GM23338 (cell line): ENCODE results near the gene TEDC1. TPM values are rescaled to one million over a fixed set of nuclear protein-coding genes. Genes with fewer than 3 reads are reported as not detected.

Experiments
- ATAC-seq: fragments of 200-7000 bp; cut with Tn5 transposase; 3 replicates; pipeline ENCODE4 v1.9.1; 2020
- DNase-seq: peaks from one replicate; pipeline ENCODE4 v3.0.0-alpha.2; 2015; ENCODE audit warnings: low spot score
- H2AFZ ChIP-seq: fragments of 200-600 bp; sonication (generic); 2 replicates; pipeline ENCODE4 v1.8.0; 2016; ENCODE audit warnings: antibody characterized with exemption, mild to moderate bottlenecking, moderate library complexity
- H3F3A ChIP-seq: fragments of 200-600 bp; sonication (generic); replicated peaks from 2 replicates; pipeline ENCODE4 v1.8.0; 2017; ENCODE audit warnings: antibody characterized with exemption, mixed run types, low read depth
- H3K27ac ChIP-seq: fragments of 200-600 bp; sonication (generic); 2 replicates; pipeline ENCODE4 v1.6.1; 2016; ENCODE audit warnings: low read depth
- H3K27me3 ChIP-seq: fragments of 200-600 bp; sonication (generic); 2 replicates; pipeline ENCODE4 v1.8.0; 2016; ENCODE audit warnings: mild to moderate bottlenecking, mixed run types, moderate library complexity; ENCODE audit not compliant: insufficient read depth
- H3K36me3 ChIP-seq: fragments of 200-600 bp; sonication (generic); 2 replicates; pipeline ENCODE4 v1.8.0; 2016; ENCODE audit warnings: mild to moderate bottlenecking; ENCODE audit not compliant: insufficient read depth
- H3K4me1 ChIP-seq: fragments of 200-600 bp; sonication (generic); 2 replicates; pipeline ENCODE4 v1.8.0; 2016; ENCODE audit warnings: mild to moderate bottlenecking, moderate library complexity; ENCODE audit not compliant: insufficient read depth
- H3K4me2 ChIP-seq: fragments of 200-600 bp; sonication (generic); 2 replicates; pipeline ENCODE4 v1.7.1; 2017; ENCODE audit warnings: mixed run types
- H3K4me3 ChIP-seq: fragments of 200-600 bp; sonication (generic); 2 replicates; pipeline ENCODE4 v1.6.1; 2016; ENCODE audit warnings: mixed run types
- H3K79me2 ChIP-seq: fragments of 200-600 bp; sonication (generic); replicated peaks from 2 replicates; pipeline ENCODE4 v1.8.0; 2017; ENCODE audit warnings: mild to moderate bottlenecking; ENCODE audit not compliant: insufficient read depth
- H3K9me2 ChIP-seq: fragments of 200-600 bp; sonication (generic); 2 replicates; pipeline ENCODE4 v1.8.0; 2017; ENCODE audit not compliant: insufficient read depth
- H4K20me1 ChIP-seq: fragments of 200-600 bp; sonication (generic); replicated peaks from 2 replicates; pipeline ENCODE4 v1.8.0; 2017; ENCODE audit warnings: mild to moderate bottlenecking; ENCODE audit not compliant: insufficient read depth
- H3K27ac Mint-ChIP-seq: 2 replicates; pipeline ENCODE4 v1.8.0; 2020; ENCODE audit warnings: inconsistent platforms, mild to moderate bottlenecking, moderate library complexity, mixed read lengths
- H3K27me3 Mint-ChIP-seq: 3 replicates; pipeline ENCODE4 v1.8.0; 2022; ENCODE audit warnings: low read depth, mild to moderate bottlenecking, moderate library complexity, mixed read lengths, inconsistent platforms; ENCODE audit not compliant: insufficient read depth, poor library complexity
- H3K36me3 Mint-ChIP-seq: 3 replicates; pipeline ENCODE4 v1.8.0; 2021; ENCODE audit warnings: low read depth, mild to moderate bottlenecking, inconsistent platforms, moderate library complexity, mixed read lengths
- H3K4me1 Mint-ChIP-seq: 3 replicates; pipeline ENCODE4 v1.8.0; 2020; ENCODE audit warnings: mild to moderate bottlenecking, inconsistent platforms, mixed read lengths
- H3K4me3 Mint-ChIP-seq: 3 replicates; pipeline ENCODE4 v1.8.0; 2021; ENCODE audit warnings: moderate library complexity, mild to moderate bottlenecking, inconsistent platforms, mixed read lengths
- H3K9me3 Mint-ChIP-seq: 3 replicates; pipeline ENCODE4 v1.8.0; 2020; ENCODE audit warnings: moderate library complexity, mild to moderate bottlenecking, inconsistent platforms, mixed read lengths
- CREB1 ChIP-seq: fragments of 250-450 bp; sonication (Bioruptor Pico); IDR thresholded peaks from 2 replicates; pipeline ENCODE4 v1.5.0; 2020; ENCODE audit warnings: low read depth, mild to moderate bottlenecking, moderate library complexity
- CTCF ChIP-seq, 2 experiments: fragments of 200-600 bp in 1 of 2; sonication (generic) in 1 of 2; conservative IDR thresholded peaks; 2 replicates each; pipeline versions ENCODE4 v1.5.1 to v1.6.1; 2016 to 2017; ENCODE audit warnings: antibody characterized with exemption in 2 of 2, low read depth in 2 of 2, mild to moderate bottlenecking in 2 of 2, moderate library complexity in 1 of 2
- ETS1 ChIP-seq: IDR thresholded peaks from 2 replicates; pipeline ENCODE4 v1.6.1; 2016; ENCODE audit warnings: antibody characterized with exemption
- EZH2 ChIP-seq: fragments of 200-600 bp; sonication (generic); IDR thresholded peaks from one replicate; pipeline ENCODE4 v1.8.0; 2017; ENCODE audit warnings: antibody characterized with exemption, mild to moderate bottlenecking, low read depth; ENCODE audit not compliant: unreplicated experiment
- JUNB ChIP-seq: IDR thresholded peaks from one replicate; pipeline ENCODE4 v1.6.1; 2016; ENCODE audit warnings: antibody characterized with exemption; ENCODE audit not compliant: unreplicated experiment
- POLR2AphosphoS5 ChIP-seq: IDR thresholded peaks from 2 replicates; pipeline ENCODE4 v1.6.1; 2016; ENCODE audit warnings: antibody characterized with exemption, low read depth
- REST ChIP-seq: IDR thresholded peaks from one replicate; pipeline ENCODE4 v1.6.1; 2018; ENCODE audit warnings: antibody characterized with exemption; ENCODE audit not compliant: unreplicated experiment
- STAT1 ChIP-seq: IDR thresholded peaks from one replicate; pipeline ENCODE4 v1.6.1; 2016; ENCODE audit warnings: antibody characterized with exemption; ENCODE audit not compliant: unreplicated experiment
- ZNF114 ChIP-seq: fragments of 250-450 bp; sonication (Bioruptor Pico); IDR thresholded peaks from 2 replicates; pipeline ENCODE4 v1.5.0; 2020; ENCODE audit warnings: mild to moderate bottlenecking, moderate library complexity
- ZNF331 ChIP-seq: fragments of 250-450 bp; sonication (Bioruptor Pico); IDR thresholded peaks from 2 replicates; pipeline ENCODE4 v1.5.0; 2020; ENCODE audit warnings: low read depth, mild to moderate bottlenecking, moderate library complexity
- polyA plus RNA-seq: library from polyadenylated mRNA; unstranded; fragments of >200 nt; fragmentation: Nextera tagmentation; extraction: Ambion mirVana; gene quantifications from 2 replicates; pipeline ENCODE4 v1.2.1, GENCODE V29; 2016
- total RNA-seq: library from RNA; depleted of rRNA; stranded (reverse); fragments of >200 nt; shearing (Covaris generic); gene quantifications from 2 replicates; pipeline ENCODE4 v1.2.3, GENCODE V29; 2014

TEDC1 gene
- total and polyA plus RNA-seq, 2 experiments from 2014 or later: 5.9 to 16.3 TPM

DNA sequence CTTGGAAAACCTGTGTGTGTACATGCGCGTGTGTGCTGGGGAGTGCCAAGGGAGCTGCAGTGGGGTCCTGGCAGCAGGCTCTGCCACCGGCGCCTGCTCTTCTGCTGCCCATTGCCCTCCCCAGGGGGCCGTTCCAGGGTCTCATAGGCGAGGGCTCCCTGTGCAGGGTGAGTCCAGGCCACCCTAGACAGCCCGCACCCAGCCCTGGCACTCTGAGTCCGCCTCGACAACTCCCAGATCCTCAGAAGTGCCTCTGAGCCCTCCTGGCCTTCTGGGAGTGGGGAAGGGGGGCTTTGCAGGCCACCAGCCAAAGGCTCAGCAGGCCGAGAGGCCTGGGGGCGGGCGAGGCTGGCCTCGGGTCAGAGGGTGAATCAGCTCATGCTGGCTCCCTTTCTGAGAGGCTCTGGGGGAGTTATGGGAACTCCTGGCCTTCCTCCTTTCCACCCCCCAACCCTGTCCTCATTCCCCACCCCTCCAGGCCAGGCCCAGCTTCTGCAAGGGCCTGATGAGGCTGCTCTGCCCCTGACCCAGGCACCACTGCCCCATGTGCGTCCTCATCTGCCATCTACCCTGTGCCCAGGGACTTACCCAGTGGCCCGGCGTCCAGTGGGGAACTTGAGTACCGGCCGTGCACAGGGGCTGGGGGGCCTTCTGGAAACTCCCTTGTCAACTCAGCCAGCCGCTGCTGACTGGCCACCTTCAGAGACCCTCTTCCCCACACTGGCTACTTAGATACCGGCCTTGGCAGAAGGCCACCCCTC, 2.1 kb upstream of the TEDC1 start:
- Mint-ChIP-seq H3K9me3 (peaks cover 6% of the 10 kb centered on the region; the same call in 2 of the 3 replicates), H3K27ac (no peak overlapping the region), H3K4me3 (peak overlapping the region; percentile 64), H3K4me1 (peaks cover 8% of the 10 kb centered on the region; the same call in 2 of the 3 replicates), H3K36me3 (no peaks in the 10 kb centered on the region), H3K27me3 (peaks cover 57% of the 10 kb centered on the region)
- DNase-seq (no peak), ATAC-seq (no peak)
- no peaks in the 10 kb centered on the region for H4K20me1 ChIP-seq
- H3K27me3 ChIP-seq: peaks cover 62% of the 10 kb centered on the region
- TF ChIP-seq JUNB: no peak
- H3K4me2 ChIP-seq: peak overlapping the region; percentile 85; the same call in 1 of the 2 replicates
- peaks cover 3% of the 10 kb centered on the region; the same call in 1 of the 2 replicates for H3K9me2 ChIP-seq
- H3K79me2 ChIP-seq: no peaks in the 10 kb centered on the region
- H3K4me3 ChIP-seq: peak overlapping the region; percentile 58; the same call in 1 of the 2 replicates
- H3K27ac ChIP-seq: no peak overlapping the region
- no peak overlapping the region for H2AFZ ChIP-seq
- peaks cover 4% of the 10 kb centered on the region; the same call in 1 of the 2 replicates for H3K4me1 ChIP-seq
- H3F3A ChIP-seq: peaks cover 4% of the 10 kb centered on the region; the same call in 1 of the 2 replicates
- H3K36me3 ChIP-seq: no peaks in the 10 kb centered on the region

DNA sequence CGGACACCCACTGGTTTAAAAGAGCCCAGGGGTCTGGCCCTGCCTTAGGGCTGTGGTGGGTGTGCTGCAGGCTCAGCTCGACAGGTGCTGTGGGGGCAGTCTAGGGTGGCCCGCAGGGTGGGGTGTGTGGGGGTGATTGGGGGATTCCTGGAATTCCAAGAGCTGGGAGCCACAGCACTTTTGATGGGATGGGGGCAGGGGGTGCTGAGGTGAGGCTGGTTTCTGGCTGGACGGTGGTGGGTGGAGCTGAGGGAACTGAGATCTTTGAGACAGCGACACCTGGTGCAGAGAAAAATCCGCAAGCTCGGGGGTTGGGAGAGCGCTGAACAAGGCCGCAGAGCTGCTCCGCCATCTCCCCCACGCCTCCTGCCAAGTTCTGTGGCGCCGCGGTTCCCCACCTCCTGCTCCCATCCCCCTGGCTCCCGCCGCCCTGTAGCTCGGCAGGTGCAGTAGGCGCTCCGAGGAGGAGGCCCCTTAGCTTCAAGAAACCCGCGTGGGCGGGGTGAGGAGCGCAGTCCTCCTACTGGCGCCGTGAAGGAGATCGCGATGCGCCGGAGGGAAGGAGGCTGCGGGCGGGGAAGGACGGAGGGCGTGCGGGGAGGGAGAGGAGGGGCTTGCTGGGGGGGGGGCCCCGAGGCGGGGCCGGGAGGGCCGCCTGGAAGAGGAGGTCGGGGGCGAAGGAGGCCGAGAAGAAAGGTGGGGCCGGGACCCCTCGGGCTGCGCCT, 1.3 kb upstream of the TEDC1 start:
- Histone ChIP-seq H3K27ac (no peak overlapping the region), H3K4me2 (peak overlapping the region; percentile 85), H3K4me3 (peak overlapping the region; percentile 58), H3K9me2 (peaks cover 3% of the 10 kb centered on the region; the same call in 1 of the 2 replicates), H3K36me3 (no peaks in the 10 kb centered on the region), H3F3A (peaks cover 4% of the 10 kb centered on the region; the same call in 1 of the 2 replicates), H3K27me3 (peaks cover 55% of the 10 kb centered on the region), H4K20me1 (no peaks in the 10 kb centered on the region), H2AFZ (peak overlapping the region; percentile 87; the same call in 1 of the 2 replicates), H3K79me2 (no peaks in the 10 kb centered on the region), H3K4me1 (peaks cover 4% of the 10 kb centered on the region; the same call in 1 of the 2 replicates)
- TF ChIP-seq ZNF114: no peak
- no peak for TF ChIP-seq JUNB
- 0 out of 2 replicates have a peak, but pooled peaks have one; percentile 24 for TF ChIP-seq POLR2AphosphoS5
- peak; percentile 45 to 62 for TF ChIP-seq CTCF (conservative IDR thresholded peaks at IDR 0.05; ENCODE audit: low read depth in 2 of 2)
- peaks cover 5% of the 10 kb centered on the region; the same call in 2 of the 3 replicates for H3K4me1 Mint-ChIP-seq
- DNase-seq (peak; percentile 93), ATAC-seq (peak; percentile 12)
- peak overlapping the region; percentile 64 for H3K4me3 Mint-ChIP-seq
- peaks cover 6% of the 10 kb centered on the region; the same call in 2 of the 3 replicates for H3K9me3 Mint-ChIP-seq
- peaks cover 51% of the 10 kb centered on the region for H3K27me3 Mint-ChIP-seq
- no peaks in the 10 kb centered on the region for H3K36me3 Mint-ChIP-seq
- no peak overlapping the region for H3K27ac Mint-ChIP-seq

DNA sequence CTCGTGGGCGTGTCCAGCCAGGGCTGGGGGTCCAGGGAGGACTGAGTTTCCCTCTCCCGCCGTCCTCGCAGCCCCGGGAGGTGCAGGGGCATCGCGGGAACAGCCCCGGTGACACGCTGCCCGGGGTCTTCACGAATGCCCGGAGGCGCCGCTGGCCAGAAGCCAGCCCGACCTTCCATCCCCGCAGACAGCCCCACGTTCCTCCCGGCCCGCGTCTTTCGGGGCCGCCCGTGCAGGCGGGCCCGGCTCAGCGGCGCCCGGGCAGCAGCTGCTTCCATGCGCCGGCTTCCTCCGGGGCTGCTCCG, 827 bp upstream of the TEDC1 start:
- peak overlapping the region; percentile 85 for H3K4me2 ChIP-seq
- no peak for DNase-seq
- peaks cover 3% of the 10 kb centered on the region; the same call in 1 of the 2 replicates for H3K9me2 ChIP-seq
- no peaks in the 10 kb centered on the region for H3K36me3 ChIP-seq
- peak overlapping the region; percentile 58 for H3K4me3 ChIP-seq
- peaks cover 50% of the 10 kb centered on the region for H3K27me3 ChIP-seq
- peaks cover 4% of the 10 kb centered on the region; the same call in 1 of the 2 replicates for H3K4me1 ChIP-seq
- H3K27ac ChIP-seq: no peak overlapping the region
- 0 out of 2 replicates have a peak overlapping the region, but pooled peaks have one; percentile 72 for H2AFZ ChIP-seq
- ATAC-seq: no peak; the same call in 2 of the 3 replicates
- peaks cover 49% of the 10 kb centered on the region for H3K27me3 Mint-ChIP-seq
- no peaks in the 10 kb centered on the region for H3K79me2 ChIP-seq
- no peaks in the 10 kb centered on the region for H4K20me1 ChIP-seq
- H3K4me1 Mint-ChIP-seq: peaks cover 5% of the 10 kb centered on the region; the same call in 2 of the 3 replicates
- H3K36me3 Mint-ChIP-seq: no peaks in the 10 kb centered on the region
- H3K27ac Mint-ChIP-seq: no peak overlapping the region
- H3K4me3 Mint-ChIP-seq: peak overlapping the region; percentile 64; the same call in 2 of the 3 replicates
- peaks cover 6% of the 10 kb centered on the region; the same call in 2 of the 3 replicates for H3K9me3 Mint-ChIP-seq
- peaks cover 4% of the 10 kb centered on the region; the same call in 1 of the 2 replicates for H3F3A ChIP-seq
- TF ChIP-seq STAT1: no peak
- no peak for TF ChIP-seq REST
- TF ChIP-seq JUNB: no peak
- no peak for TF ChIP-seq EZH2
- TF ChIP-seq ETS1: no peak
- no peak for TF ChIP-seq ZNF331 (CRISPR knock-in tag)
- TF ChIP-seq POLR2AphosphoS5: no peak
- TF ChIP-seq CREB1: no peak
